ENCODE data around the gene PHF11. TPM values are rescaled to one million over a fixed set of nuclear protein-coding genes. Genes with fewer than 3 reads are reported as not detected.

PHF11 gene
- polyA plus RNA-seq, 3 donors: 27.6 to 59.1 (median 58.0) TPM

Other genes with a start within 250 kb of the PHF11 start
- gene CDADC1, start 248.0 kb upstream of the PHF11 start, polyA plus RNA-seq (ENCODE audit: insufficient read length in 3 of 3): 10 to 100 TPM; 12.6 to 17.4 (median 13.9) TPM
- 10 to 100 TPM; 15.9 to 21.0 (median 16.8) TPM for gene CAB39L, start 51.9 kb upstream of the PHF11 start, polyA plus RNA-seq (ENCODE audit: insufficient read length in 3 of 3)
- gene SETDB2, start 51.7 kb upstream of the PHF11 start, polyA plus RNA-seq (ENCODE audit: insufficient read length in 3 of 3): 10 to 100 TPM; 18.2 to 25.2 (median 20.5) TPM
- 10 to 100 TPM; 36.7 to 45.8 (median 45.4) TPM for gene RCBTB1, start 89.6 kb downstream of the PHF11 start, polyA plus RNA-seq (ENCODE audit: insufficient read length in 3 of 3)
- gene ARL11, start 132.6 kb downstream of the PHF11 start, polyA plus RNA-seq (ENCODE audit: insufficient read length in 3 of 3): under 1 TPM; 0.30 to 0.41 (median 0.30) TPM
- gene EBPL, start 195.5 kb downstream of the PHF11 start, polyA plus RNA-seq (ENCODE audit: insufficient read length in 3 of 3): 10 to 100 TPM; 47.4 to 55.2 (median 49.3) TPM

Data from renal pelvis (tissue), 3 donors.